ENCODE results near the gene B3GALT2. TPM values are rescaled to one million over a fixed set of nuclear protein-coding genes. Genes with fewer than 3 reads are reported as not detected.

The B3GALT2 gene
- total and polyA plus RNA-seq, 10 of the 15 experiments (the other 5 are each of a cell fraction or from before 2014, with no cell fraction given) = 0.10 to 0.25 (median 0.14) TPM; not detected in 7

DNA sequence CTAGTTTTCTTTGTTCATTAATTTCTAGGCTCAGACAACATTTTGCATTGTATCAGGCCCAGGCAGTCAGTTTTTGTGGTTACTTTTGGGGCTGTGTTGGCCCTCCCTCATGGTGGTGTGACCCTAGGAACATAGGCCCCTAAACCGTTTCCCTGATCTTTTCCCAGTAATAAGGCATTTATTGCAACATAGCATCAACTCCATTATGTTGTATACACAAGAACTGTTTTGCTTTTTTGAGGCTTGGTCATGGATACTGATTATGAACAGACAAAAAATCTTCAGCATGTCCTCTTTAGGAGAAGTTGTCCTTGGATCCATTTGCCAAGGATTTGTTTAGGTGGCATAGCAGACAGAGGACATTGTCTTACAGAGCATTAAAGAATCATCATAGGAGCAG lies 10.3 kb downstream of the B3GALT2 start:
- Histone ChIP-seq H3K9me3 (replicated peaks; ENCODE audit: control insufficient read depth, insufficient read depth, low read length) (no peaks in the 10 kb centered on the region), H3K79me2 (ENCODE audit: control insufficient read depth, insufficient read depth, low read length) (no peaks in the 10 kb centered on the region; the same call in none of the 2 replicates), H3K4me3 (no peak overlapping the region), H3K4me2 (ENCODE audit: control insufficient read depth, insufficient read depth) (no peak overlapping the region), H3K27ac (ENCODE audit: control insufficient read depth, insufficient read depth) (no peak overlapping the region), H3K36me3 (ENCODE audit: control insufficient read depth in 2 of 2, insufficient read depth in 2 of 2, low read length in 1 of 2) (no peaks in the 10 kb centered on the region), H2AFZ (ENCODE audit: control insufficient read depth, low read depth, low read length) (no peak overlapping the region), H3K4me1 (ENCODE audit: control insufficient read depth, insufficient read depth, low read length) (no peaks in the 10 kb centered on the region), H3K27me3 (replicated peaks in 1 of 2; ENCODE audit: control insufficient read depth in 2 of 2, insufficient read depth in 2 of 2, low read length in 1 of 2) (no peaks in the 10 kb centered on the region), H4K20me1 (ENCODE audit: control insufficient read depth, insufficient read depth) (no peaks in the 10 kb centered on the region; the same call in 1 of the 2 replicates), H3K9ac (ENCODE audit: control insufficient read depth, insufficient read depth, low read length) (no peak overlapping the region)
- 17% methylated on average over 1 of the region's 1 CpG for WGBS (ENCODE audit: insufficient coverage, insufficient replicate concordance, low lambda C conversion rate, missing lambda C conversion rate)
- intact Hi-C loops (cut with micrococcal nuclease; ENCODE audit: unreplicated experiment) = no loop called here
- ChIA-PET RAD21 (ENCODE audit: unreplicated experiment) (no interaction called here), POLR2A (no interaction called here), SMC1A (ENCODE audit: uncharacterized antibody, unreplicated experiment) (no interaction called here), CTCF (interaction anchor here (1.5 kb wide), 1 partner anchor 11 kb away, joined by 3 read pairs; no protein-coding TSS in a partner anchor)
- no peak for DNase-seq (ENCODE audit: low read depth, low spot score)
- BruUV-seq (replicated peaks) = no TSS peak
- in situ Hi-C loops (cut with MboI) = no loop called here
- TF ChIP-seq RBBP5 (conservative IDR thresholded peaks at IDR 0.05) (no peak), SIX5 (IDR thresholded peaks at IDR 0.05; ENCODE audit: low read depth, low read length, severe bottlenecking) (no peak), SRF (IDR thresholded peaks at IDR 0.05; ENCODE audit: low read depth in 2 of 2, low read length in 2 of 2) (no peak), YY1 (IDR thresholded peaks at IDR 0.05; ENCODE audit: low read depth, low read length) (no peak), ATF2 (IDR thresholded peaks at IDR 0.05; ENCODE audit: low read length) (no peak), CEBPB (IDR thresholded peaks at IDR 0.05; ENCODE audit: borderline replicate concordance in 1 of 2, low read depth in 2 of 2, low read length in 2 of 2) (no peak), EED (IDR thresholded peaks at IDR 0.05; ENCODE audit: low read depth) (no peak), ELK1 (IDR thresholded peaks at IDR 0.05; ENCODE audit: low read depth, low read length) (no peak), BCL11A (IDR thresholded peaks at IDR 0.05; ENCODE audit: low read depth, low read length) (no peak)
- TF ChIP-seq, protein P1, sequence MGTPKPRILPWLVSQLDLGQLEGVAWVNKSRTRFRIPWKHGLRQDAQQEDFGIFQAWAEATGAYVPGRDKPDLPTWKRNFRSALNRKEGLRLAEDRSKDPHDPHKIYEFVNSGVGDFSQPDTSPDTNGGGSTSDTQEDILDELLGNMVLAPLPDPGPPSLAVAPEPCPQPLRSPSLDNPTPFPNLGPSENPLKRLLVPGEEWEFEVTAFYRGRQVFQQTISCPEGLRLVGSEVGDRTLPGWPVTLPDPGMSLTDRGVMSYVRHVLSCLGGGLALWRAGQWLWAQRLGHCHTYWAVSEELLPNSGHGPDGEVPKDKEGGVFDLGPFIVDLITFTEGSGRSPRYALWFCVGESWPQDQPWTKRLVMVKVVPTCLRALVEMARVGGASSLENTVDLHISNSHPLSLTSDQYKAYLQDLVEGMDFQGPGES (IDR thresholded peaks at IDR 0.05) = no peak
- FAIRE-seq = no peak
- ATAC-seq = no peak

Measured in GM12878 (cell line).